Endothelial cell of umbilical vein (primary cell): ENCODE data around the gene VSIG10L2. TPM values are rescaled to one million over a fixed set of nuclear protein-coding genes. Genes with fewer than 3 reads are reported as not detected.

Source experiments
- BruUV-seq: library from RNA; stranded (reverse); fragments of 400-500 nt; replicated peaks from 2 replicates; lab custom pipeline; 2021; lab: Mats Ljungman, UMichigan
- CTCF ChIA-PET: fragments of 300-600, 350-600 bp; sonication (Branson Sonifier 250); formaldehyde crosslinking; loops from one replicate; lab custom pipeline; 2021; ENCODE audit warnings: antibody characterized with exemption, inconsistent platforms; lab: Charles Lee
- POLR2A ChIA-PET: fragments of 300-600, 350-600 bp; sonication (Branson Sonifier 250); formaldehyde crosslinking; loops from one replicate; lab custom pipeline; 2021; ENCODE audit warnings: antibody characterized with exemption, inconsistent platforms; lab: Charles Lee
- DNase-seq: peaks from one replicate; pipeline ENCODE4 v3.0.0-alpha.2; 2011; ENCODE audit warnings: low read depth, low spot score
- FAIRE-seq: peaks from 2 replicates; lab custom pipeline; 2011; peaks lifted over from hg19 to GRCh38; lab: Jason Lieb, UNC
- H2AFZ ChIP-seq: 2 replicates; pipeline ENCODE4 v1.6.0; 2012; ENCODE audit warnings: low read depth, low read length, control low read depth, inconsistent platforms
- H3K27ac ChIP-seq: 2 replicates; pipeline ENCODE4 v1.5.1; 2011; ENCODE audit warnings: low read depth, mild to moderate bottlenecking, control low read depth, low read length, moderate library complexity; ENCODE audit not compliant: insufficient read depth
- H3K27me3 ChIP-seq, 2 experiments: 2 replicates each; pipeline versions ENCODE4 v1.6.0 to v1.6.1; 2011; ENCODE audit warnings: low read length in 2 of 2, mixed read lengths in 1 of 2; ENCODE audit not compliant: control insufficient read depth in 2 of 2, insufficient read depth in 2 of 2
- H3K36me3 ChIP-seq, 2 experiments: 2 replicates in 1 of 2; 3 replicates in 1 of 2; pipeline ENCODE4 v1.5.1; 2011; ENCODE audit warnings: low read length in 2 of 2, mild to moderate bottlenecking in 1 of 2, moderate library complexity in 1 of 2; ENCODE audit not compliant: control insufficient read depth in 2 of 2, insufficient read depth in 2 of 2; ENCODE audit errors: extremely low read depth in 1 of 2
- H3K4me1 ChIP-seq: 3 replicates; pipeline ENCODE4 v1.5.1; 2011; ENCODE audit warnings: mild to moderate bottlenecking, low read length; ENCODE audit not compliant: control insufficient read depth, insufficient read depth; ENCODE audit errors: extremely low read depth
- H3K4me2 ChIP-seq: 2 replicates; pipeline ENCODE4 v1.6.1; 2011; ENCODE audit warnings: low read length, control low read depth, mixed read lengths; ENCODE audit not compliant: insufficient read depth
- H3K4me3 ChIP-seq, 3 experiments: fragments of 200-600 bp in 1 of 3; sonication (generic), shearing (Covaris generic) in 1 of 3; replicated peaks in 1 of 3; 2 replicates each; pipeline ENCODE4 v1.5.1; 2011 to 2016; ENCODE audit warnings: control low read depth in 3 of 3, low read length in 3 of 3, mild to moderate bottlenecking in 2 of 3, inconsistent platforms in 1 of 3, low read depth in 1 of 3, moderate library complexity in 1 of 3; ENCODE audit not compliant: insufficient read depth in 1 of 3
- H3K79me2 ChIP-seq: 2 replicates; pipeline ENCODE4 v1.6.0; 2012; ENCODE audit warnings: low read length, inconsistent platforms; ENCODE audit not compliant: control insufficient read depth, insufficient read depth
- H3K9ac ChIP-seq: replicated peaks from 2 replicates; pipeline ENCODE3; 2011; ENCODE audit warnings: low read length, control low read depth; ENCODE audit not compliant: insufficient read depth; ENCODE audit errors: extremely low read depth
- H3K9me1 ChIP-seq: replicated peaks from 3 replicates; pipeline ENCODE4 v1.6.0; 2011; ENCODE audit warnings: mild to moderate bottlenecking, low read length; ENCODE audit not compliant: control insufficient read depth, insufficient read depth; ENCODE audit errors: extremely low read depth
- H3K9me3 ChIP-seq: replicated peaks from 2 replicates; pipeline ENCODE4 v1.5.1; 2012; ENCODE audit warnings: low read length, inconsistent platforms; ENCODE audit not compliant: control insufficient read depth, insufficient read depth
- H4K20me1 ChIP-seq: replicated peaks from 2 replicates; pipeline ENCODE3; 2011; ENCODE audit warnings: mild to moderate bottlenecking, low read length; ENCODE audit not compliant: control insufficient read depth, insufficient read depth; ENCODE audit errors: extremely low read depth
- CTCF ChIP-seq, 2 donors: IDR thresholded peaks; 1 replicate in 1 of 2; 2 replicates in 1 of 2; pipeline ENCODE4 v1.5.1; 2011; ENCODE audit warnings: low read length in 2 of 2, mild to moderate bottlenecking in 2 of 2, moderate library complexity in 2 of 2, control low read depth in 1 of 2, inconsistent platforms in 1 of 2, low read depth in 1 of 2; ENCODE audit not compliant: insufficient read depth in 1 of 2; ENCODE audit errors: extremely low read depth in 1 of 2
- EZH2 ChIP-seq: IDR thresholded peaks from 2 replicates; pipeline ENCODE4 v1.6.1; 2012; ENCODE audit warnings: borderline replicate concordance, low read depth, mild to moderate bottlenecking, moderate library complexity, low read length, inconsistent platforms; ENCODE audit not compliant: severe bottlenecking
- FOS ChIP-seq: IDR thresholded peaks from 2 replicates; pipeline ENCODE4 v1.6.1; 2011; ENCODE audit warnings: mild to moderate bottlenecking, low read length, moderate library complexity, borderline replicate concordance; ENCODE audit not compliant: insufficient read depth
- GATA2 ChIP-seq: IDR thresholded peaks from 2 replicates; pipeline ENCODE4 v1.7.0; 2011; ENCODE audit warnings: low read depth, mild to moderate bottlenecking, moderate library complexity, mixed read lengths, low read length; ENCODE audit not compliant: insufficient read length, insufficient read depth
- JUN ChIP-seq: IDR thresholded peaks from 2 replicates; pipeline ENCODE4 v1.6.1; 2011; ENCODE audit warnings: borderline replicate concordance, low read depth; ENCODE audit not compliant: insufficient read length, insufficient read depth
- MAX ChIP-seq: IDR thresholded peaks from 2 replicates; pipeline ENCODE4 v1.6.1; 2011; ENCODE audit not compliant: insufficient read depth, insufficient read length
- MYC ChIP-seq: IDR thresholded peaks from one replicate; pipeline ENCODE4 v1.6.1; 2011; ENCODE audit warnings: mild to moderate bottlenecking, low read depth, low read length
- POLR2A ChIP-seq: IDR thresholded peaks from 2 replicates; pipeline ENCODE4 v1.6.1; 2012; ENCODE audit warnings: low read depth, mild to moderate bottlenecking, control low read depth, low read length
- POLR2AphosphoS5 ChIP-seq: IDR thresholded peaks from 2 replicates; pipeline ENCODE4 v1.6.1; 2012; ENCODE audit warnings: low read depth, mild to moderate bottlenecking, control low read depth, low read length, moderate library complexity; ENCODE audit not compliant: insufficient read depth
- dilution Hi-C: fragments of 300-500 bp; cut with MboI; formaldehyde crosslinking; loops from one replicate; pipeline ENCODE4 v1.15.0; 2019; ENCODE audit warnings: low sequenced_read_pairs; ENCODE audit not compliant: extremely low pct_ligation_motif_present
- intact Hi-C: fragments of 100-400 bp; cut with micrococcal nuclease; formaldehyde crosslinking; loops from one replicate; pipeline ENCODE4 v1.10.0; 2022
- polyA plus RNA-seq, 4 experiments: library from polyadenylated mRNA; depleted of rRNA in 3 of 4; stranded (reverse) in 3 of 4; unstranded in 1 of 4; fragments of >200 nt; gene quantifications; 2 replicates each; pipeline versions ENCODE4 v1.2.1 to v1.2.3, GENCODE V29; 2011 to 2012; ENCODE audit warnings: missing spikeins in 1 of 4
- total RNA-seq: library from RNA; stranded (reverse); gene quantifications from 2 replicates; pipeline ENCODE4 v1.2.3, GENCODE V29; 2021

The VSIG10L2 gene
- total and polyA plus RNA-seq, 2 donors (not counting 3 experiments of a cell fraction or from before 2014, with no cell fraction given) = not detected

- no peaks in the 10 kb centered on the region for H3K9me1 ChIP-seq
- H2AFZ ChIP-seq = no peak overlapping the region
- FAIRE-seq = no peak
- no peak overlapping the region for H3K4me3 ChIP-seq
- intact Hi-C loops (no loop called here), dilution Hi-C loops (no loop called here)
- H3K36me3 ChIP-seq = no peaks in the 10 kb centered on the region
- no peak for TF ChIP-seq JUN
- no peak for TF ChIP-seq POLR2A
- no peak for TF ChIP-seq MAX
- TF ChIP-seq EZH2 = no peak
- TF ChIP-seq FOS = no peak
- no peak for TF ChIP-seq GATA2
- TF ChIP-seq POLR2AphosphoS5 = no peak
- TF ChIP-seq CTCF (IDR thresholded peaks at IDR 0.05; ENCODE audit: extremely low read depth in 1 of 2, insufficient read depth in 1 of 2, low read depth in 1 of 2, low read length in 2 of 2) = no peak
- TF ChIP-seq MYC = no peak
- DNase-seq = no peak
- H4K20me1 ChIP-seq = no peaks in the 10 kb centered on the region
- H3K4me2 ChIP-seq = no peak overlapping the region
- no peaks in the 10 kb centered on the region for H3K9me3 ChIP-seq
- H3K4me1 ChIP-seq = no peaks in the 10 kb centered on the region
- no peak overlapping the region for H3K27ac ChIP-seq
- H3K27me3 ChIP-seq = no peaks in the 10 kb centered on the region
- BruUV-seq = no TSS peak
- ChIA-PET CTCF (interaction anchor here (10.5 kb wide), 1 partner anchor 254 kb away, joined by 147 read pairs; no protein-coding TSS in a partner anchor), POLR2A (no interaction called here)
- no peak overlapping the region for H3K9ac ChIP-seq
- H3K79me2 ChIP-seq = no peaks in the 10 kb centered on the region
Observed at GRCh38 chr11:125938418-125938817, 7.4 kb upstream of the VSIG10L2 start.
